HG03439 (cell line): ENCODE results near the gene GPR152.

ENCODE experiments used
- ATAC-seq: cut with Tn5 transposase; IDR thresholded peaks from one replicate; pipeline ENCODE4 v1.9.1; 2021; ENCODE audit warnings: mild to moderate bottlenecking, moderate library complexity; ENCODE audit not compliant: unreplicated experiment

Gene GPR152, protein sequence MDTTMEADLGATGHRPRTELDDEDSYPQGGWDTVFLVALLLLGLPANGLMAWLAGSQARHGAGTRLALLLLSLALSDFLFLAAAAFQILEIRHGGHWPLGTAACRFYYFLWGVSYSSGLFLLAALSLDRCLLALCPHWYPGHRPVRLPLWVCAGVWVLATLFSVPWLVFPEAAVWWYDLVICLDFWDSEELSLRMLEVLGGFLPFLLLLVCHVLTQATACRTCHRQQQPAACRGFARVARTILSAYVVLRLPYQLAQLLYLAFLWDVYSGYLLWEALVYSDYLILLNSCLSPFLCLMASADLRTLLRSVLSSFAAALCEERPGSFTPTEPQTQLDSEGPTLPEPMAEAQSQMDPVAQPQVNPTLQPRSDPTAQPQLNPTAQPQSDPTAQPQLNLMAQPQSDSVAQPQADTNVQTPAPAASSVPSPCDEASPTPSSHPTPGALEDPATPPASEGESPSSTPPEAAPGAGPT

DNA sequence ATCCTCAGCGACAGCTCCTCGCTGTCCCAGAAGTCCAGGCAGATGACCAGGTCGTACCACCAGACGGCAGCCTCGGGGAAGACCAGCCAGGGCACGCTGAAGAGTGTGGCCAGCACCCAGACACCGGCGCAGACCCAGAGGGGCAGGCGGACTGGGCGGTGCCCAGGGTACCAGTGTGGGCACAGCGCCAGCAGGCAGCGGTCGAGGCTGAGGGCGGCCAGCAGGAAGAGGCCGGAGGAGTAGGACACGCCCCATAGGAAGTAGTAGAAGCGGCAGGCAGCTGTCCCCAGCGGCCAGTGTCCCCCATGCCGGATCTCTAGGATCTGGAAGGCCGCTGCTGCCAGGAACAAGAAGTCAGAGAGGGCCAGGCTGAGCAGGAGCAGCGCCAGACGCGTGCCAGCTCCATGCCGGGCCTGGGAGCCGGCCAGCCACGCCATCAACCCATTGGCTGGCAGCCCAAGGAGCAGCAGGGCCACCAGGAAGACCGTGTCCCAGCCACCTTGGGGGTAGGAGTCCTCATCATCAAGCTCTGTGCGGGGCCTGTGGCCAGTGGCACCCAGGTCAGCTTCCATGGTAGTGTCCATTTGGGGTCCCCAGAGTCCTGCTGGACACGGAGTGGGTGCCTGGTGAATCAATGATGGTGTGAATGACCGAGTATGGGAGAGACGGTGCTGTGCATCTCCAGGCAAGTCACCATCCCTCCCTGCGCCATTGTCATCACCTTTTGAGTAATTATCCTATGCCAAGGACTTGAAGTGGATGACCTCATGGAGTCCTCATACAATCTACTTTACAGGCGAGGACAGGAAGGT lies at the start of gene GPR152:
TSS of gene GPR152 (minus strand) at position 589 of the 812 bp plus-strand sequence. CDS start at position 584, 5 bp downstream.
- ATAC-seq: no peak

DNA sequence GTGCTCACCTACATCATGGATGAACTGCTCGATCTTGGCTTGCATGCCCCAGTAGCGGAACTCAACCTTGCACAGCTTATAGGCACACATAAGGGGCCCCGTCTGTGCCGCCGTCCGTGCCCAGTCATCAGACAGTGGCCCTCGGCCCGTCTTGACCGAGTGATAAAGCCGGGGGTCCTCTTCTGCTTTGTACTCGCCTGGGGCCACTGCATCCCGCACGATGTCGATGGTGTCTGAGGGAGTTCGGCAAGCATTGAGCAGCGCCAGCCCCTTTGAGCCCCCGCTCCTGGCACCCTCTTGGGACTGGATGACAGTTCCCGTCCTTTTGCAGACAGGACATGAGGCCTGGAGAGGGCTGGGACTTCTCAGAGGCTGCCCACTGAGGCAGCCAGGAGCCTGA lies 49.3 kb upstream of the GPR152 start:
- ATAC-seq: no peak

DNA sequence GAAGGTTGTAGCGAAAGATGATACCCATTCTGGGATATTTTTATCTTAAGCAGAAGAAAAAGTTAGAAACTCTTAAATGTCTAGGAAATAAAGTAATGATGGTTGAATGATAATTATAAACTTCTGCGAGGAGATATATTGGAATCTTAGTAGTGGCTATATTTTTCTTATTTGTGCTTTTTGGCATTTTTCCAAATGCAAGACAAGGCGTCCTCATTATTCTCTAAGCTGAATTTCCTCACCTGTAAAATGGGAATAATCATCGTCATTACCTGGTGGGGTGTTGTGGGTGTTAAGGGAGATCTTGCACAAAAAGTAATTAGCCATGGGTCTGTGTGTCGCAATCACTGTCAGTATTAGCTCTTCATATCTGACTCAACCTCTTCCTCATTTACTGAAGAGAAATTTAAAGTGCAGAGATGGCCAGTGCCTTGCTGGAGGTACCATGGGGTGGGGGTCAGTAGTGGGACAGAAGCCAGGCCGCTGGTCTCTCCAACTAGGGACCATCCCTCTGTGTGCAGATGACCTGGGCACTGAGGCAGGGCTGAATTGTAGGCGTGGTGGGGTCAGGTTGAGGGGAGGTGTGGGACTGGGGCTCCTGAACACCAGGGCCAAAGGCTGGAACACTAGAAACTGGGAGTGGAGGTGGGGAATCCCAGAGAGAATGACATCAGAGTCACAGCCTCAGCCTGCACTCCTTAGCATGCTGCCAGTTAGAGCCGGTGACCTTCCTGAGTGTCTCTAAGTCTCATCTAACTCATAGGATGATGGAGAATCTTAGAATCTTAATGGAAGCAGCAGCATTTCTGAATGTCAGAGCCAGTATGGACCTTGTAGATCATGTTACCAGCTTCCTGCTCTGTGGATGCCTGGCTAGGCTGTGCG lies 48.5 kb upstream of the GPR152 start:
- no peak for ATAC-seq

DNA sequence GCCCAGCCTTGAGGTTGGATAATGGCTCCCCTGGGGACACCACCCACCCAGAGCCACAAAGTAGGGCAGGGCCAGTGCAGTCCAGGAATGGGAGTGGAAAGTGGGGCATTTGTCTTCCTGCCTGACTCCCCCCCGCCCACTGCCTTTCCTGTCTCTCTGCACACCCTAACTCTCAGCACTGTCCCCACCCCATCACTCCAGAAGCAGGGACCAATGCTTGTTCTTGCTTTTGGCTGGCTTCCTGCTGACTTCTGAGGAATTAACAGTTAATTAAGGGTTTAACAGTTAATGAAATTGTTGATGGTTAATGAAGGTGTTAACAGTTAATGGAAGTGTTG lies 47.9 kb upstream of the GPR152 start:
- no peak for ATAC-seq

DNA sequence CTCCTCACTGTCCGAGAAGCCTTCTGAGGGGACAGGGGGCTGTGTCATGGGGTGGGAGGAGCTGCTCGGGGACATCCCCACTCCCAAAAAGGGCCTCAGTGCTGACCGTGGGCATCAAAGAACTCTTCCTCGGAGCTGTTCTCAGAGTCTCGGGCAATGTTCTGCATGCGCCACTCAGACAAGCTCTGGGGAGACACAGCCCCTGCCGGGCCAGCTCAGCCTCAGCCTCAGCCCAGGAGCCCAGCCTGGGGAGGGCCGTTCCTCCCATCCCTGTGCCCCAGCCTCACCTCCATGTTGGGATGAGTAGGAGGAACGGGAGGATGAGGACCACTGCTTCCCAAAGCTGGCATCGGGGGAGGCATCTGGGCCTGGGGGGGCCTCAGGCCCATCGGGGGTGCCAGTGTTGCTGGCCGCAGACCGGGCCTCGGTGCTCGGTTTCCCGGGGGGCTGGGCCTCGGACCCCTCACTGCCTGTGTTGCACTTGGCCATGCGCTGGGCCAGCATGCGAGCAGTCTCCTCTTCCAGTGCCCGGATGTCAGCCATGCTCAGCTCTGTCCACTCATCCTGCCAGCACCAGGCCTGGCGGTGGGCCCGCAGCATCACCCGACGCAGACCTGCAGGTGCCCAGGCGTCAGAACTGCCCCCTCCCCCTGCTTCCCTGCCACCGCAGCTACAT lies 47.4 kb upstream of the GPR152 start:
- ATAC-seq: no peak

DNA sequence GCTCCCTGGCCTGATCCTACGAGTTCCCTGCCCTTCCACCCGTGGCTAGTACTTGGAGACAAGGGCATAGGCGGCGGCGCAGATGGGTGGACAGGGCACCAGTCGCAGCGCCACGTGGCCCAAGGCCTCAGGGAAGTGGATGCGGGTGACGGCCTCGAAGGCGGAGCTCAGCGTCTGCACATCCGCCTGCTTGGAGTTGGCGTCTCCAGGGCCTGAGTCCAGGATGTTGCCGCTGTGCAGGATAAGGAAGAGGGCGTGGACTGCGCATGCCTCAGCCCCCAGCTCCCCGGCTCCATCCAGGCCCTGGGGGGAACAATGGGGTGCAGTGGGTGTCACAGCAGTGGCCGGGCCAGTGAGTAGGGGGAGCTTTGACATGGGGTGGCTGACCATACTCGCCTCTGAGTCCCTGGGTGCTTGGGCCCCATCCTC lies 46.0 kb upstream of the GPR152 start:
- no peak for ATAC-seq

DNA sequence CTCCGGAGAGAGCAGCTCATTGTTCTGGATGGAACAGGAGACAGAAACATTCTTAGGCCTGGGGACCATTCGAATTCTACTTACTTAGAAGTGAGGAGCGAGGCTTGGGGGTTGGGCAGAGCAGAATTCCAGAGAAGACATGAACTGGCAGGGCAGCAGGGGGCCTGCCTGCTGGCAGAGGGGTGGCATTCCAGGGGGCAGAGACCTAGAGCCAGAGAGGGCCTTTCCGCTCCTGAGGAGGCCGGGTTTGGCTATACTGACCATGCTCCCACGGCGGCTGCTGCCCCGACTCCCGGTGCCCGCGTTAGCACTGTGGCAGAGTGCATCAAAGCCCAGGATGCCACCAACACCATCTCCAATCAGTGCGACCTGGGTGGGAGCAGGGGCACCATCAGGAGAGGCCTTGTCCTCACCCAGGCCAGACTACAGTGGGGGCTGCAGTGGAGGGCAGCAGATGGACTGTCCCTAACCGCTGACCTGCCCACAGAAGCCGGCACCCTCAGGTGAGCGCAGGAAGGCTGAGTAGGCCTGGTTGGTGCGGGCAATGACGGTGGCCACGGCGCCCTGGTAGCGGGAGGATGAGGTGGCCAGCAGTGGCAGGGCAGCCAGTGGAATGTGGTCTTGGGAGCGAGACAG lies 45.2 kb upstream of the GPR152 start:
- ATAC-seq: no peak

DNA sequence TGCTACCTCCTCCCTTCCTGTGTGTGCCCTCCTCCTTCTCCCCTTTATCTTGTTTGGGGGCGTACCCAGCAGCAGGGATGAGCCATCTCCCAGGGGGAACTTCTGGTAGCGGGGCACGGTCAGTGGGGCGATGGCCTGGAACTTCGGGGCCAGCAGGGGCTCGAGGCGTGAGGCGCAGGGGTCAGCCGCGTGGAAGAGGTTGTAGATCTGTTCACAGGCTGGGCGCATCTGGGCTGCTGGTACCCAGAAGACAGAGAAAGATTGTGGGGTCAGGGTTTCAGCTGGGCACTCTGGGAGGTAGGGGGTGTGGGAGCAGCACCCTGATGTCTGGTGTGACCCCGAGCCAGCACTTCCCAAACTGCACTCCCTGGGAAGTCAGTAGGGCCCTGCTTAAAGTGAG lies 43.6 kb upstream of the GPR152 start:
- ATAC-seq: no peak

DNA sequence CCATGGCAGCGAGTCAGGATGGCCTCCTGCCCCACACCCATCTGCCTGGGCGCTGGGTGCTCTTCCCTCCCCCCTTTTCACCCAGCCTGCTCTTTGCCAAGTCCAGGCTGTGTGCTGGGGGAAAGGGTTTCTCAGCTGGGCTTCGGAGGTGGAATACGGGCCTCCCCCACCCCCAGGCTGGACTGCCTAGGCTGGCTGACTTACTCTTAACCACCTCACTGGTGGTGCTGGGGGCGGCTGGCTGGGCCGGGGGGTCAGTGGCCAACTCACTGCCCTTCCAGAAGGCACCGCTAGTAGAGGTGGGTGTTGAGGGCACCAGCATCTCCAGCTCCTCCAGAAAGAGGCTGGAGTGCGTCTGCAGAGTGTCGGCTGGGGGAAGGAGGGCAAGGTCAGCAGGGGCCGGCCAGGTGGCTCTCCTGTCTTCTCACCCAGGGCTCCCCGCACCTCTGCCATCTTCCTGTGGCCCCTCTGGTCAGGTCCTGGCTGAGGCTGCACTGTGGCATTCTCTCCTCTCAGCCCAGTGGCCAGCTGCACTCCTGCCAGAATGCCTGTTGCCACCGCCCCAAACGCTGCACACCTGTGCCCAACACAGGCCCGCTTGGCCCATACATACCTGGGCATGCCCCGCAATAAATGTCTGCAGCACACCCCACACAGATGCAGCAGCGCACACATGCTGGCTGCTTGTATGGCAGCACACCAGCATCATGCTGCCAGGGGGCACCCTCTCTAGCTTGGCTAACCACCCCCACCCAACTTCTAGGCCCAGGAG lies 42.9 kb upstream of the GPR152 start:
- no peak for ATAC-seq

DNA sequence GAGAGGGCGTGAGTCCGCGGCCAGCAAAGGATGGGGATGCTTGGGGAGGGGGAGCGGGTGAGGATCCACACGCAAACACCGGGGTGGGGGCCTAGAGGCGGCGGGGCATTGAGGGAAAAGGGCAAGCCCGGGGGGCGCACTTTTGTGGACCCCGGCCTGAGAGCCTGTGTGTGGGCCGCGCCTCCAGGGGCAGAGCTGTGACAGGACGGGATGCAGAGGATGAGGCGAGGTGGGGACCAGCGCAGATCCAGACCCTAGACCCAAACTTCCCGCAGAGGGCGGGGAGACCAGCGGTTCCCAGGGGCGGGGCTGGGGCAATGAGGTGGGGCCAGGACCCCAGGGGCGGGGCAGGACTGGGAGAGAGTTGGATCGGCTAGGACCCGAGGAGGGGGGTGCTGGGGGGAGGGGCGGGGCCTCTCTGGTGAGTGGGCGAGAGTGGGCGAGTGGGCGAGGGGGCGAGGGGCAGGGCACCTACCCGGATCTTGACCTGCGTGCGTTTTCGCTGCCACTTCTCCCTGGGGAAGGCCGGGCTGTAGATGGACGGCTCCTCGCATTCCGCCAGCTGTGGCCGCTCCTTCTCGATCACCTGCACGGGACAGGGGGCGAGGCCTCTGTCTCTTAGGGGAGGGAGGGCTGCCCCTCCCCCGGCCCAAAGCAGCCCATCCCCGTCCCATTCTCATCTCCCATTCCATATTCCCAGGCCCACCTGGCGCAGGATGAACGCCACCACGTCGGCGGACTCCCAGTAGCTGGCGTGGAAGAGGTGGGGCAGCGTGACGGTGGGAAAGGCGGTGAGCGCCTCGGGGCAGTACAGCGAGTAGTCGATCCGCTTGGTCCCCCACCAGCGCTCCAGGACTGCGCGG lies 42.1 kb upstream of the GPR152 start:
- ATAC-seq: no peak

DNA sequence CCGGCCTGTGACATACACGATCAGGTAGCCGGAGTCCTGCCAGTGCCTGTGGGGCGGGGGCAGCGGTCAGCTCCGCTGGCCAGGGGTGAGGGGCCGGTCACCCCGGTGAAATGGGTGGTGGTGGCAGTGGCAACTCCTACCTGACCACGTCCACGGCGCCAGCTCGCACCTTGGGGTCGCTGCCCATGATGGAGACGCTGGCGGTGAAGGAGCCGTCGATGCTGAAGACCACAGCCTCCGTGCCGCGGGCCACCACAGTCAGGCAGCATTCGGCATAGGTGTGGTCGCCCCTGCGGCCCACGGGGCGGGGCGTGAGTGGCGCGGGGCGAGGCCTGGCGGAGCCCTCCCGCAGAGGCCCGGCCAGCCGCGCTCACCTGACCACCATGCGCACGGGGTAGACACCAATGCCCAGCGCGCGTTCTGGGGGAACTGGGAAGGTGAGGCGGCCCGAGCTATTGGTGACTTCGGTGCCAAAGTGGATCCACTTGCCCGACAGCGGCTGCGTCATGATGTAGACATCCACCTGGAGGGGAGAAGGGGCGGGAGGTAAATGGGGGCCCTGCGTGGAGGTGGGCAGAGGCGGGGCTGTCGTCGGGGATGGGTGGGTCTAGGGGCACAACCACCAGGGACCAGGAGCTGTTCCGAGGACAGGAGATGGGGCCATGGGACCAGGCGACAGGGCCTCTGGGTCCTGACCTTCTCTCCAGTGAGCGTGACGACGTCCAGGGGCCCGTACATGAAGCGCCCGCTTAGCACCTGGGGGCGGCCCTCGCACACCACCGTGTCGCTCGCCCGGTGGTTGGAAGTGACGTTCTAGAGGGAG lies 41.2 kb upstream of the GPR152 start:
- no peak for ATAC-seq

DNA sequence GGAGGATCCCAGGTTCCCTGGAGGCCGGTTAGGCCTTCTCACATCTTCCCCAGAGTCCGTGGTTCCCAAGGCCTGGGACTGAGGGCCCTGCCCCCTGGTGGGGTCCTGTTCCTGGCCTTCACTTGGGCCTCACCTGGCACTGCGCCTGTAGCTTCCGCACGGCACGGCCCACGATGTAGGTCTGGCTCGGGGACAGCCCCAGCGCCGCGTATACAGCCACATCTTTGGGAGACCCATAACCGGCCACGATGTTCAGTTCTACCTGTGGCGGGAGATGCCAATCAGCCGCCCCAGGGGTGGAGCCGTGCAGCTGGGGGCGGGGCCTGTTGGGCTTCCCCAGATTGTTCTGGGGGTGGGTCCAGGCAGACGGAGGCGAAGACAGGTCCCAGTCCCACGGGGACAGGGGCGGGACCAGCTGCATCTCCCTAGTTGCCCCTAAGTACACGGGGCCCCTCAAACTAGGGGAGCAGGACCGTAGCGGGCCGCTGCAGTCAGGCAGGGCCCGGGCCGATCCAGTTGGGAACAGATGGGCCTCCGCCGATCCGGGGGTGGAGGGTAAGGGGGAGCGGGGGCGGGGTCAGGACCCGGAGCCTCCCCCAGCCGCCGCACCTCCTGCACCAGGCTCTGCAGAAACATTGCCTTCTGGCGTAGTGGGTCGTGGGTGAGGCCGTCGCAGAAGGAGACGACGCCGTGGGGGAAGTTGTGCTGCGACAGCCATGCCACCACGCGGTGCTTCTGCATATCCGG lies 40.4 kb upstream of the GPR152 start:
- no peak for ATAC-seq

DNA sequence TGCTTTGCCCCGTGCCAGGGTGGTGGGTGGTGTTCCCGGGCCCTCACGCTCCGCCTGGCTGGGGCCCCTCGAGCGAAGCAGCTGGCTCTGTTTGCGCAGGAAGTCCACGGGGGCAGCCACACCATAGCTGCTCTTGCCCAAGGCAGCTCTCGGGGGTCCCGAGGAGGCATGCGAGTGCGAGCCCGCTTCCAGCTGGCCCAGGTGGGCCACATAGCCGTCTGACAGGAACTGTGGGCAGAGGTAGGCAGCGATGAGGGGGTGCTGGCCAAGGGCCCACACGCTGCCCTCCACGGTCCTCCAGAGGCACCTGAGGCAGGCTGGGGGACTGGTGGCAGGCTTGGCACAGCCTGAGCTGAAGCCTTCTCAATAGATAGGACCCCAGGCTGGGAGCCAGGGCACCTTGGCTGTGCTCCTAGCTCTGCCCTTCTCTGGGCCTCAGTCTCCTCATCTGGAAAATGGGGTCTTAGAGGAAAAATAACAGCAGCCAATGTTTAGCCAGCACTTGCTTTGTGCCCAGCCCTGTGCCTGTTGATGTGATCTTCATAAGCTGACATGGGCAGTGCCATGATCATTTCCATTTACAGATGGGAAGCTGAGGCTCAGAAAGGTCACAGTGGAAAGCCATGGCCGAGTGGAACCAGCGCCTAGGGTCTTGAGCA lies 39.7 kb upstream of the GPR152 start:
- ATAC-seq: no peak

DNA sequence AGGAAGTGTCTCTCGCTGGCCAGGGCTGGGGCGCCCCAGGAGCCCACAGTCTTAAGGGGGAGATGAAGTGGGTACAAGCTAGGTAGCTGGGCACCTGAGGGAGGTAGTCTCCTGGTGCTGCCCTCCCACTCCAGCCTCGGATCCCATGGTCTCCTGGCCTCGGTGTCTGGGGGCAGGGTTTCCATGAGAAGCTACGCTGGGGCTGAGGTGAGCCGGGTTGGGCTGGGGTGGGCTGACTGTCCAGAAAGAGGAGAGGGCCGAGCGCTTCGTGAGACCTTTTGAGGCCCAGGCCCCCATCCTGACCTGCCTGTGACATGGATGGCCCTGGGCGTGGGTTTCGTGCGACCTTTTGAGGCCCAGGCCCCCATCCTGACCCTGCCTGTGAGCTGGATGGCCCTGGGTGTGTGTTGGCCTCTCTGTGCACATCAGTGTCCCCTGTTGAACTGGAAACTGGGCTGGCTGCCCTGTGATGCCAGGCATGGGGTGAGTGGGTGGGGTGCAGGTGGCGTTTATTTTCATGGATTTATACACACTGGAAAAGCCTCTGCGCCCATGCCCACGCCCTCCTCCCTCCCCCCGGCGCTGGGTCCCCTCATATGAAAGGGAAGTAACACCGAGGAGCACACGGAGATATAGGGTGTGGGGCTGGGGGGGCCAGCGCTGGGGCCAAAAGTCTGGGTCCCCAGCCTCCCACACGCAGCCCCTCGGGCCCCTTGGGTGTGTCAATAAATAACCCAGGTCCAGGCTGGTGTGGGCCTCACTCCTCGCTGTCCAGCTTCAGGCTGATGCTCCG lies 38.9 kb upstream of the GPR152 start:
- ATAC-seq: no peak

DNA sequence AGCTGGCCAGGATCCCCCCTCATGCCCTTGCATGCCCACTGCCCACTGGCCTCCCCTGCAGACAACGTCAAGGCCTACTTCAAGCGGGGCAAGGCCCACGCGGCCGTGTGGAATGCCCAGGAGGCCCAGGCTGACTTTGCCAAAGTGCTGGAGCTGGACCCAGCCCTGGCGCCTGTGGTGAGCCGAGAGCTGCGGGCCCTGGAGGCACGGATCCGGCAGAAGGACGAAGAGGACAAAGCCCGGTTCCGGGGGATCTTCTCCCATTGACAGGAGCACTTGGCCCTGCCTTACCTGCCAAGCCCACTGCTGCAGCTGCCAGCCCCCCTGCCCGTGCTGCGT lies 38.2 kb upstream of the GPR152 start:
- ATAC-seq: no peak
